Adipose tissue (tissue), 3 donors: ENCODE results near the gene PAX3. TPM values are rescaled to one million over a fixed set of nuclear protein-coding genes. Genes with fewer than 3 reads are reported as not detected.
"Not testable (repeated sequence)": the region's sequence is repeated elsewhere in the genome, so short reads cannot be mapped to it uniquely, and the experiment has no call there.

Source experiments
- H3K27ac ChIP-seq: one replicate; pipeline ENCODE4 v1.5.1; 2013; ENCODE audit warnings: low read depth, low read length
- WGBS, 3 donors: extraction: QIAGEN DNeasy Blood & Tissue Kit; methylation state at CpG; one replicate each; pipeline ENCODE4 v1.1.7; 2013; 5-methylcytosine and 5-hydroxymethylcytosine counted together
- polyA plus RNA-seq, 3 donors: library from polyadenylated mRNA; stranded (reverse); fragments of 200-250 nt; gene quantifications; one replicate each; pipeline ENCODE4 v1.2.3, GENCODE V29; 2013
- donor health status: healthy with polysubstance abuse.
- donor health status: Bipolar disorder and iron deficiency.
- donor health status: healthy.

PAX3 gene
- polyA plus RNA-seq, 3 donors = 0.02 TPM; not detected in 2

DNA sequence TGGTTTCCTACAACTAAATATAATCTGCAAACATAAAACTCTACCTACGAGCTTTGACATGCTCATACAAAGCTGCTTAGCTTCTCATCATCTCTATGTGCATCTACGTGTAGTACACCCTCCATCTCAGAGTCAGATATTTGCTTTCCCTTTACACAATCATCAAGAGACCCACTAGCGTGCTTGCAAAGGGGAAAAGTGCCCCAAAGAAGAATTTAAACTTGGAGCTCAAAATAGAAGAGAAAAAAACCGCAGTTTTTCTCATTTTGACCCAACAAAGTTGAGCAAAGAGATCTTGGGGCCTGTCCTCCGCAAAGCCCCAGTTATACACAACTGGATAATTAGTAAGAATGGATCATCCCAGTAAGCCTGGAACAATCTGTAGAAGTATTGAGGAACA lies 104.1 kb downstream of the PAX3 start:
- H3K27ac ChIP-seq = no peak overlapping the region
- WGBS, 3 donors = 62 to 81% (median 71%) methylated on average over 5 of the region's 5 CpGs

DNA sequence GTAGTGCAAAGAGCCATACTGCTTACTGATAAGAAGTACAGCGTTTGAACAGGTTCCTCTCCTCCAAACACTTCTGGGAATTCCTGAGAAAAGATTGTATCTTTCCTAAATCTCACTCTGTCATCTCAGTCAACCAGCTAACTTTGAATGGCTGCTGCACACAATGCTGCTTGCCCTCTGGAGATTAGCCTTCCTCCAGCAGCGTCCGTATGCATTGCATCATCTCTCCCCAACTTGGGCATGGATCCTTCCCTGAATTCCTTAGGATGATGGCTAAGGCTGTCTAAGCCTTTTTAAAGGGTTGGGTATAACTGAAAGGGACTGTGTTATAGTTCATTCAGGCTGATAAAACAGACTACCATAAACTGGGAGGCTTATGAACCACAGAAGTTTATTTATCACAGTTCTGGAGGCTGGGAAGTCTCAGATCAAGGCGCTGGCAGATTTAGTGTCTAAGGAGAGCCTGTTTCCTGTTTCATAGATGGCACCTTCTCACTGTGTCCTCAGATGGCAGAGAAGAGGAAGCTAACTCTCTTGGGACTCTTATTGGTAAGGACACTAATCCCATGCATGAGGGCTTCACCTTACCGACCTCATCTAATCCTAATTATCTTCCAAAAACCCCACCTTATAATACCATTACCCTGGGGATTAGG lies 105.3 kb downstream of the PAX3 start:
- H3K27ac ChIP-seq = no peak overlapping the region
- 22 to 43% (median 31%) methylated on average over 5 of the region's 5 CpGs for WGBS, 3 donors

DNA sequence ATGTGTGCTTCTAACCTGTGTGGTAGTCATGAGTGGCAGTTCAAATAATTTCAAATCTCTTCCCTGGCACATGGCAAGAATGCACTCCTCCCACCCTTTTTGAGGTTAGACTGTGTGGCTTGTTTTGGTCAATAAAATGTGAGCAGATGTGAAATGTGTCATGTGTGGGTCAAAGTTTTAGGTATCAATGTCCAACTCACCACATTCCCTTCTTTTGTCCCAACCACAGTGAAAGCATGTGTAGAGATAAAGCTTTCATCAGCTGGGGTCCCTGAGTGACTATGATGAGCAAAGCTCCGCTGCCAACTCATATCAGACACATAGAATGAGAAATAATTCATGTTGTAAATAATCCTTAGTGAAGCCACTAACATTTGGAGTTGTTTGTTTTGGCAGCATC lies 118.2 kb downstream of the PAX3 start:
- H3K27ac ChIP-seq = no peak overlapping the region
- 57 to 77% (median 73%) methylated on average over 1 of the region's 1 CpG for WGBS, 3 donors

DNA sequence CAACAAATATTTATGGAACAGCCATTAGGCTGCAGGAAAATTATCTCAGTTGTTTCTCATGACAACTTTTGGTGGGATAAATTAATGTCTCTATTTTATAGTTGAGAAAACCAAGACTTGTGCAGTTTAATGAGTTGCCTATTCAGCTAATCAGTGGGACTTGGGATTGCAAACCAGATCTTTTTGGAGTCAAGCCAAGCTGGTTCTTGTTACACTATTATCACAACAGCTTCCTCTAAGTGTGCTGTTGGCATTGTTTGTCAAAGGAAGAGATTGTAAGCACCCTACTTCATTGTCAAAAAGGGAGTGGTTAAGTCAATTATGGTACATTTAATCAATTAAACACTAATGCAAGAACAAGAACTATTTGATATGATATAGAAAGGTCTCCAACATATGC lies 119.2 kb downstream of the PAX3 start:
- no peak overlapping the region for H3K27ac ChIP-seq

DNA sequence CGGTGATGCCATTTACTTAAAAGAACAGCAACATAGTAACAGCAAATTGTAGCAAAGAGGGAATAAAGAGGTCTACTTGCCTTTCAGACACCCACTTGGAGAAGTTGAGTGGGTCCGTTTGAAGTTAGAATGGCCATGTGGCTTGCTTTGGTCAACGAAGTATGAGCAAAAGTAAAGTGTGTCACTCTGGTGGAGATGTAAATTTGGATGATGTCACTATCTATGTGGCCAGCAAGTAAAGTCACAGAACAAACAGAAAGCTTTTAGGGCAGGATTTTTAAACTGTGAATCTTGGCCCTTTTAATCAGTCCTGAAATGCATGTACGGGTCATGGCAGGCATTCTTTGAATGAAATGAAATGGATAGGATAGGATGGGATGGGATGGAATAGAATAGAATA lies 120.3 kb downstream of the PAX3 start:
- 64 to 89% (median 82%) methylated on average over 4 of the region's 4 CpGs for WGBS, 3 donors
- H3K27ac ChIP-seq = no peak overlapping the region

DNA sequence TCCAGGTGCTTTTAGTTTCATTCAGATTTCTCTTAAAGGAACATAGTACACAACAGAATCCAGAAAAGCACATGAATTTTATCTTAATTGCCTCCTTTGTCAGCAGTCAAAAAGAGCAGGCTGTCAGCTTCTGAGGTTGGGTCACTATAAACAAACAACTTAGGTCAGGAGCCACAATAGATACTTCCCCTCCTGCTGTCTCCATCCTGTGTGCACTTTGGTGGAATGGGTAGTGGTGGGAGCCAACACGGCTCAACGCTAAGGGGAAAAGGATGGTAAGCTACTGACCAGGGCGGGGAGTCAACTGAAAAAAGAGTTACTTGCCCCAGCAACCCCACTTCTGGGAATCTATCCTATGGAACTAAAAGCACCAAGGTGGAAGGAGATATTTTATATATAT lies 121.9 kb downstream of the PAX3 start:
- 22 to 29% (median 28%) methylated on average over 3 of the region's 3 CpGs for WGBS, 3 donors
- no peak overlapping the region for H3K27ac ChIP-seq

DNA sequence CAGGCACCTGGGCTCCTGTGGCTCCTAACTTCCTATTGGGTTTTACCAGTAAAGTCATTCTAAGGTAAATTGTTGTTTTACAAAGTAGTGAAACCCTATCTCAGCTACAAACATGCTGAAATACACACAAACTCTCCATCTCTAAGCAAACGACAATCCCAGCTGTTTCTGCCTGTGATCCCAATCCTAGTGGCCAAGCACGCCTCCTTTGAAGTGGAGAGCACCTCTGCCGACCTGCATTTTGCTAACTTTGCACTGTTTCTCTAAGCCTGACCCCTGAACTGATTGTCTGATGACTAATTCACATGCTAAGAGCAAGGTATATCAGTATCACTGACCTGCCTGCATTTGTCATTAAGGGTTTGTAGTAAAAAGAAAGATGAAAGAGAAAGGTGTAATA lies 124.3 kb downstream of the PAX3 start:
- WGBS, 3 donors = 5 to 23% (median 18%) methylated on average over 3 of the region's 3 CpGs
- no peak overlapping the region for H3K27ac ChIP-seq

DNA sequence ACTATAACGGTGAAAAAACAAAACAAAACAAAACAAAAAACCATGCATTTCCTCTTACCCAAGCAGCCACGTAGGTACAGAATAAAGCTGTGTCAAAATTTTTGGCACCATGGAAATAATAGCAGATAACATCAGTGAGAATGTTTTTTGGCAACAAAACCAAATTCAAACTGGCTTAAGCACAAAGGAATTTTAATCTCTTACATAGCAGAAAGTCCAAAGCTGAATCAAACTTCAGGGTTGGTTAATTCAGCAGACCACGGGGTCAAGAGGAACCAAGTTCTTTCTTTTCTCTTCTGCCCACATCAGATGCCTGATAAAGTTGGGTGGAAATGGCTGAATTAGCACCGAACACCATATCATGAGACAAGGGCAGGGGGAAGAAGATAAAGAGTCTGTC lies 129.5 kb downstream of the PAX3 start:
- WGBS, 3 donors = 40 to 51% (median 42%) methylated on average over 4 of the region's 4 CpGs
- no peak overlapping the region for H3K27ac ChIP-seq

DNA sequence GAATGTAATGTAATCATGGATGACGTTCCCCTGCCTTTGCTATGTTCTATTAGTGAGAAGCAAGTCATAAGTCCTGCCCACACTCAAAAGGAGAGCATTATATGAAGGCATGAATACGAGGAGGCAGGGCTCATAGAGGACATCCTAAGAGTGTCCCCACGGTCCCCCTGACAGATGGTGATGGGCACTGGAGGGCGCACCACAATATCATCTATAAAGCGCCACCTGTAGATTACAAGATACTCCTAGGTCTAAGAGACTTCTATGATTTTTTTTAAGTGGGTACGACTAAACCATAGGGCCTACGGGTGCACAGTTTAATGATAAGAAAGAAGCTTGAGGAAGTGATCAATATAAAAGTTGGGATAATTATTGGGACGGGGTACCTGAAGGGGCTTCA lies 131.0 kb downstream of the PAX3 start:
- WGBS, 3 donors = 65 to 89% (median 78%) methylated on average over 8 of the region's 8 CpGs
- no peak overlapping the region for H3K27ac ChIP-seq

DNA sequence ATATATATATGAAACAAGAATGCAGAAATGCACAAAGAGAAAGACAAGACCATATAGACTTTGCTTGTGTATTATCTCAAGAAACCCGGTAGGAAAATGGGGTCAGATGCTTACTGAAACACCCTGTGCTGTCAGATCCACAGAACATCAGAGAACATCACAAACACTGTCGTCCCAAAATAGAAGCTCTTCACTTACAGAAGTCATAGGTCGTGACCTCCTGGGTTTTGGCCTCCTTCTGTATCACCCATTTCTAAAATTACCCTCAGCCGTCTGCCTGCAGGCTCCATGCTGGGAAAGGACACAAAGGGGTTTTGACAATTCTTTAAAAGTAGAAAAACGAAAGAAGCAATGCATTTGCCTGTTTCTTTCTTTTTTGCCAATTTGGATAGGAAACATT lies 137.9 kb downstream of the PAX3 start:
- H3K27ac ChIP-seq = no peak overlapping the region
- WGBS, 3 donors = 34 to 40% (median 37%) methylated on average over 5 of the region's 5 CpGs

DNA sequence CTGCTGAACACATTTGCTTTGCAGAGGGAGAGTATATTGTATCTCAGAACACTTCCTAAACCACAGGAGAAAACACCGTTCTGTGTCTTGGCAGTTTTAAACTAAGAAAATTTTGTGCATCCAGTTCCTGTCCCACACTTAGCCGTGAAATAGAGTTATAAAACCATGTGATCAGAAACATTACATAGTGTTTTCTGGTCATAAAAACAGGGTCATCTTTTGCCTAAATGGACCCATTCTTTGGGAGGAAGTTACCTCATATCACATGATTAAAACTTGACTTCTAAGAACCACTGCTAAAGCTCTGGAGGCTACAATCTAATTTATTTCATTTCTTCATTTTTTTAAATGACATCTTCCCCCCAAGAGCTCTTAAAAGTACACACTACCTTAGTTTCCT lies 138.7 kb downstream of the PAX3 start:
- H3K27ac ChIP-seq = no peak overlapping the region
- WGBS, 3 donors = 68 to 76% (median 71%) methylated on average over 2 of the region's 2 CpGs

DNA sequence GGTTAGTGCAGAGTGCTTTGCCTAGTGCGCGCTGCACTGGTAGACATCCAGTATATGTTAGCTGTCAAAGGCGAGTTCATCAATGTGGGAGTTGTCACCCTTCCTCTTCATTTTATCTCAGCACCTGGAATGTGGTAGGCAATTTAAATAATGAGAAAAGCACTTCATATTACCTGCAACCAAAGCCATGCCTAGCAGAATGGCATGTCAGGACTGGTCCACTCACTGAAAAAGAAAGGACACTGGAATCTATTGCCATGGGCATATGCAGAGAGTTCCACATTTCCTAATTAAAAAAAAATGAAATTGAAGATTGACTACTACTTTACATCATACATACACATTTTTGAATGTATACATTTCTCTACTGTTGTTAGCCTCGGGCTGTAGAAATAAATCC lies 139.6 kb downstream of the PAX3 start:
- H3K27ac ChIP-seq = no peak overlapping the region
- WGBS, 3 donors = 79 to 82% (median 81%) methylated on average over 4 of the region's 4 CpGs

DNA sequence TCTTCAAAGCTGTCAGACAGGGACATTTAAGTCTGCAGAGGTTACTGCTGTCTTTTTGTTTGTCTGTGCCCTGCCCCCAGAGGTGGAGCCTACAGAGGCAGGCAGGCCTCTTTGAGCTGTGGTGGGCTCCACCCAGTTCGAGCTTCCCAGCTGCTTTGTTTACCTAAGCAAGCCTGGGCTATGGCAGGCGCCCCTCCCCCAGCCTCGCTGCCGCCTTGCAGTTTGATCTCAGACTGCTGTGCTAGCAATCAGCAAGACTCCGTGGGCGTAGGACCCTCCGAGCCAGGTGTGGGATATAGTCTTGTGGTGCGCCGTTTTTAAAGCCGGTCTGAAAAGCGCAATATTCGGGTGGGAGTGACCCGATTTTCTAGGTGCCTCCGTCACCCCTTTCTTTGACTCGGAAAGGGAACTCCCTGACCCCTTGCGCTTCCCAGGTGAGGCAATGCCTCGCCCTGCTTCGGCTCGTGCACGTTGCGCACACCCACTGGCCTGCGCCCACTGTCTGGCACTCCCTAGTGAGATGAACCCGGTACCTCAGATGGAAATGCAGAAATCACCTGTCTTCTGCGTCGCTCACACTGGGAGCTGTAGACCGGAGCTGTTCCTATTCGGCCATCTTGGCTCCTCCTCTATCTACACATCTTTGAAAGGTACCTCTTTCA lies 143.7 kb downstream of the PAX3 start:
- 19 to 65% (median 46%) methylated on average over 25 to 26 of the region's 27 CpGs for WGBS, 3 donors
- not testable (repeated sequence) for H3K27ac ChIP-seq

Other genes starting within 250 kb of the PAX3 start
- 1 to 10 TPM in 2 of 3 donors, under 1 TPM in 1; 0.11 to 3.5 (median 1.6) TPM for gene SGPP2, start 125.5 kb upstream of the PAX3 start, polyA plus RNA-seq